Activated CD8-positive, alpha-beta memory T cell treated with anti-CD3 and anti-CD28 coated beads, Interleukin-2, amount 50 U/mL, for 4 hours (primary cell): ENCODE data around the gene FBXL12.
"Not testable (repeated sequence)": the region's sequence is repeated elsewhere in the genome, so short reads cannot be mapped to it uniquely, and the experiment has no call there.

Experiments
- DNase-seq: peaks from one replicate; pipeline ENCODE4 v3.0.0-alpha.2; 2020

Gene FBXL12

GRCh38 chr19:9838324-9838723 lies 19.4 kb upstream of the FBXL12 start:
- DNase-seq: no peak

DNA sequence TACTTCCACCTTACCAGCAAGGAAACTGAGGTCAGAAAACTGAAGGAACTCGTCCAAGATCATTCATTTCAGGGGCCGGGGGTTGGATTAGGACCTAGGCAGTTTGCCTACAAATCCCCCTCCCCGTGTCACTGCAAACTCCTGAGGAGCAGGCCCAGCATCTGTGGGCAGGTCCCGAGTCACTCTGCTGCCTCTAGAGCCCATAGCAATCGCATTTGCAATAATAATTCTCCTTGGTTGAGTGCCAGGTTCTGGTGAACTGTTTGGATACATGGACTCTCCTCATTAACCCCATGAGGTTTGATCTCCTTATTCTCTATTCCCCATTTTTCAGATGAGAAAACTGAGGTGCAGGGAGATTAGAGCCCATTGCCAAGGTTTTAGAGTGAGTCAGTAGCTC lies 17.1 kb upstream of the FBXL12 start:
- no peak for DNase-seq

DNA sequence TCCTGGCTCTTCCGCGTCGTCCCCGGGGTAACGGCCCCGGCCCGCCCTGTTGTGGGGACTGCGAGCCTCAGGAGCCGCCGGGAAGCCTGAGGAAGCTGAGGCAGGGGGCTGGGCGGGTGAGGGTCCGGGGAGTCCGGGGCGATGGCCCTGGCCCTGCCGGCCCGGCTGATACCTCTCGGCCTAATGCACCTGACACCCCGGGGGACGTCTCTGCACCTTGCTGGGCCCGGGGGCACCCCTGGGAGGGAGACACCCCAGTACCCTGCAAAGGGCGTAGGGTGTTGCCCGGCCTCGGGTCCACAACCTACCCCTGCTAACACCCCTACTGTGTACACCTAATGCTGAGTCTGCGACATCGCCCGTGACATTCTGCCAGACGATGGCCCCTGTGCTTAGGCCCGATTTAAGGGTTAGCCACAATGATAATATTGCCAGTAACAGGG lies 16.6 kb upstream of the FBXL12 start:
- no peak for DNase-seq

DNA sequence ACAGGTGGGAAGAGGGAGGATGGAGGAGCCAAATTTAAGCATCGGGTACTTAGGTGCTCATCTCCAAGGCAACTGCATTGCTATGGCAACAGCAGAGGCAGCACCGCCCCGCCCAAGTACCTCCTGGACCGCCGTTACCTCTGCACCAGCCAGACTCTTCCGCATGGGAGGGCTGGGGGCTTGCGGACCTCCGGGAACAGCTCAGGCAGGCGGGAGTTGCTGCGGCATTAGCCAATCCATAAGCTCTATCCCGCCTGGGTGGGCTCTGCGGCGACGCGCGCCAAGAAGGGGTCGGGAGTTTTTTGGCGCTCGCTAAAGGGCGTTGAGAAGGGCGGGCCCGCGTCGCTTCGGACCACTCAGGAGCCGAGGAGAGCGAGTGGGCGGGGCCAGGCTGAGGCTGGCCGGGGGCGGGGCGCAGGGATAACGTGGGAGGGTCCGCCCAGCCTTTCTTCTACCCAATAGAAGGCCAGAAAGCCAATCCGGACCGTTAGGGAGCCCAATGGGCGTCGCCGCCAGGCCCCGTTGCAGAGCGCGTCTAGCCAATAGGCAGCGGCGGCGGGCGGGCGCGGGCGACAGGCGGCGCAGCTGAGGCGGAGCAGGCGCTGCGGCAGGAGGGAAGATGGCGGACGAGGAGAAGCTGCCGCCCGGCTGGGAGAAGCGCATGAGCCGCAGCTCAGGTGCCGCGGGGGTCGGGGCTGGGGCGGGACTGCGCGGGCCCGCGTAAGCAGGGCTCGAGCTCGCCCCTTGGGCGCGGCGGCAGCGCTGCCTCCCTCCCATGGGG lies 16.0 kb upstream of the FBXL12 start, which contains the start of gene PIN1:
Gene PIN1 (plus strand): TSS at position 593 of the 781 bp plus-strand sequence. CDS start 27 bp downstream, at position 620.
- peak; percentile 99 for DNase-seq

GRCh38 chr19:9834307-9834725 lies 15.4 kb upstream of the FBXL12 start:
- DNase-seq: no peak

- DNase-seq: no peak
Measured at GRCh38 chr19:9828551-9829063, 9.7 kb upstream of the FBXL12 start.

- DNase-seq: peak; percentile 86
Measured at GRCh38 chr19:9827289-9828238, 8.7 kb upstream of the FBXL12 start, which contains the start of gene UBL5. TSS of gene UBL5 (plus strand) at chr19:9827918. CDS start at chr19:9828338, 420 bp downstream.

- no peak for DNase-seq
Measured at GRCh38 chr19:9823816-9824215, 4.9 kb upstream of the FBXL12 start.

GRCh38 chr19:9820034-9820433 lies 1.2 kb upstream of the FBXL12 start:
- not testable (repeated sequence) for DNase-seq

GRCh38 chr19:9819596-9819909 lies 674 bp upstream of the FBXL12 start:
- DNase-seq: no peak

GRCh38 chr19:9818175-9818733 lies 625 bp downstream of the FBXL12 start:
- no peak for DNase-seq

DNA sequence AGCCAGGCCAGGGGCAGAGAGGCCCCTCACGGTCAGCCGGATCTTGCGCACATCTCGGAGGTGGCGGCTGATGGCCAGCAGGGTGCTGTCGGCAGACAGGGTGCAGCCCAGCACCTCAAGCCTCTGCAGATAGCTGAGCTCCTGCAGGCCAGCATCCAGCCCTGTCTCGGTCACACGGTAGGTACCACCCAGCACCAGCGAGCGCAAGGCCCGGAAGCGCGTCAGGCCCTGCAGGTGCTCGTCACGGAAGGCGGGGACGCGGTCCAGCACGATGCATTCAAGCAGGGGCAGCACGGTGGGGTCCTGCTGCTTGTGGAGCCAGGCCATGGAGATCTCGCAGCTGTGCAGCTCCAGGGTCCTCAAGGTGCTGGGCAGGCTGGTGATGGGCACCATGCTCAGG lies 7.7 kb downstream of the FBXL12 start:
- no peak for DNase-seq

GRCh38 chr19:9808855-9809824 lies 9.7 kb downstream of the FBXL12 start:
- no peak for DNase-seq

DNA sequence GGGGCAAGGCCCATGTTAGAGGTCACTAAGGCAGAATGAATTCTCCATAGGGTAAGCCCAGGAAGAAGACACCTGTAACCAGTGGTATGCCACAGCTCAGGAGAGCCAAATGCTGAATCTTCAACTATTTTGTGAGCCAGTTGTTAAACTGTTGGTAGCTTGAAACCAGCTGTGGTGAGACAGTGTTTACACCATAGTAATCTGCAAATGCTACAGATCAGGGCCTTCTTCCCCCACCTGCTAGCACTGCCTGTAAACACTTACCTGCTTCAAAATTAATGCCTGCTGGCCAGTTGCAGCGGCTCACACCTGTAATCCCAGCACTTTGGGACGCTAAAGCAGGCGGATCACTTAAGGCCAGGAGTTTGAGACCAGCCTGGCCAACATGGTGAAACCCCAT lies 12.1 kb downstream of the FBXL12 start:
- no peak for DNase-seq

- no peak for DNase-seq
Measured at GRCh38 chr19:9801976-9802375, 16.9 kb downstream of the FBXL12 start.

GRCh38 chr19:9799162-9799561 lies 19.7 kb downstream of the FBXL12 start:
- no peak for DNase-seq

GRCh38 chr19:9797871-9798270 lies 21.0 kb downstream of the FBXL12 start:
- no peak for DNase-seq

- peak; percentile 82 for DNase-seq
Measured at GRCh38 chr19:9796113-9796773, 22.6 kb downstream of the FBXL12 start.

DNA sequence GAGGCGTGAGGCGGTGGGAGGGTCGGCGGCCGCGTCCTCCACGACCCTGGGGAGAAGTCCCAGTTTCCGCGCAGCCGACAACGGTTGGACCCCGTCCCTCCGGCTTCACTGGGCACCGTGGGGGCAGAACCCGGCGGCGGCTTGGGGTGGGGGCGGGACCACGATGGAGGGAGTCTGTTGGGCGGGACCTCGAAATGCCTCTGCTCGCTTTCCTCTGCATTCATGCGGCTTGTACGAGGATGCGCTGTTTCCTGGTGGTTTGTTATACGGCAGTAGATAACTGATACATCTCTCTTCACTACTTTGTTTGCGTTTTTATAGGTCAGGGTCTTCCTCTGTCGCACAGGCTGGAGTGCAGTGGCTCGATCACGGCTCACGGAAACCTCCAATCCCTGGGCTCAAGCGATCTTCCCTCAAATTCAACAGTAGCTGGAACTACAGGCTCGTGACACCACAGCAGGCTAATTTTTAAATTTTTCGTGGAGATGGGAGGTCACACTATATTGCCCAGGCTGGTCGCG lies 25.7 kb downstream of the FBXL12 start:
- DNase-seq: peak; percentile 65

DNA sequence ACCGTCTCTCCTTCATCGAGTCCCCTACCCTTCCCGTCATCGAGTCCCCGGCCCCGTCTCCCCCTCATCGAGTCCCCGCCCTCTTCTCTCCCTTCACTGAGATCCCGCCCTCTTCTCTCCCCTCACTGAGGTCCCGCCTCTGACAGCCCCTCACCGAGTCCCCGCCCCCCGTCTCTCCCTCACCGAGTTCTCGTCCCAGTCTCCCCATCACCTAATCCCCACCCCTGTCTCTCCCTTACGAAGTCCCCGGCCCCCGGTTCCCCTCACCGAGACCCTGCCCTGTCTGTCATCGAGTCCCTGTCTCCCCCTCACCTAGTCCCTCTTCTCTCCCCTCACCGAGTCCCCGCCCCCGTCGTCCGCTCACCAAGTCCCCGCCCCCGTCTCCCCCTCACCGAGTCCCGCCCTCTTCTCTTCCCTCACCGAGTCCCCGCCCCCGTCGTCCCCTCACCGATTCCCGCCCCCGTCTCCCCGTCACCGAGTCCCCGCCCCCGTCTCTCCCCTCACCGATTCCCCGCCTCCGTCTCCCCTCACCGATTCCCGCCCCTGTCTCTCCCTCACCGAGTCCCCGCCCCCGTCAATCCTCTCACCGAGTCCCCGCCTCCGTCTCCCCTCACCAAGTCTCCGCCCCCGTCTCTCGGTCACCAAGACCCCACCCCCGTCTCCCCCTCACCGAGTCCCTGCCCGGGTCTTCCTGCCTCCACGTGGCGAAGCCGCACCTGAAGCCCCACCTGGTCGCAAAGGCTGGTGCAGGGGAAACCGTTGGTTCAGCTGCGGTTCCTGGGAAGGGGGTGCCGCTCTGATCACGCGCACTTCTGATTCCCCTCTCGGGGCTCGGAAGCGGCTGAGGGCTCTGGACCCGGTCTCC lies 26.4 kb downstream of the FBXL12 start:
- peak; percentile 95 for DNase-seq
